ENCODE results near the gene STRADA. TPM values are rescaled to one million over a fixed set of nuclear protein-coding genes. Genes with fewer than 3 reads are reported as not detected.

Gene STRADA
- total RNA-seq, 1 donor from 2014 or later, result 23.9 TPM

DNA sequence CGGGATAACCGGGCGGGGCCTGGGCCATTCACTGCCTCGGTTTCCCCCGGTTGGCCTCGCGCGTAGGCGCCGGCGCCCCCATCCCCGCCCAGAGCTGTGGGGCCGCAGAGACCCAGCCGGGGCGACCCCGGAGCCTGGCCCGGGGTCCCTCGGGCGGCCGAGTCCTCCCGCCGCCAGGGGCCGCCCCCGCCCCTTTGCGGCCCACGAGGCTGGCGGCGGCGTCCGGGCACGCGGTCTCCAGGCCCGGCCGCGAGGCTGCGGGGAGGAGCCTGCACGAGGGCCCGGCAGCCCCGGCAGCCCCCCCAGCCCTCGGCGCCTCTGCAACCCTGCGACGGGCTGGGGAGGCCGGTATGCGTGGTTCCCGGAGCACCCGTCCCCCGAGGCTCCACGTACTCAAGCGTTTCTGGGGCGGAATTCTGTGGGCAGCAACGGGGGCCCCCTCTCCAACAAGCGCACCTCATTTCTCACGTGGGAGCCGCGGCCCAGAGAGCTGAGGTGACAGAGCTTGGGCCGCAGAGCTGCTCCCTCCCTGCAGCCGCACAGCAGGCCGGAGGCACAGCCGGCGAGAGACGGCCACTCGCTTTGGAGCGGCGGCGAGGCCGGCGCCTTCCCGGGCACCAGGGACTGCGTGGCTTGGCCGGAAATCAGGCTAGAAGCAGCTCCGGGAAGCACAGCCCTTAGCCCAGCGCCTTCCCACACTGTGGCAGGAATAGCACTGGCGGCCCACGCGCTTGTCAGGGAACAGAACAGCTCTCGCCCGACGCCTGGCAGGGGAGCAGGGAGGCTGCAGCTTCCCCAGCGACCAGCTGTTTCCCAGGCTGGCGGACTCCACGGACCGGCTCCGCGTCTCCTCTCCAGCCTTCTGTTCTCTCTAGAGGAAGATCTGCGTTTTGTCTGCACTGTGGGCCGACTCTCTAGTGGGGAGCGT, 40.8 kb downstream of the STRADA start:
- peak; percentile 61 for DNase-seq

DNA sequence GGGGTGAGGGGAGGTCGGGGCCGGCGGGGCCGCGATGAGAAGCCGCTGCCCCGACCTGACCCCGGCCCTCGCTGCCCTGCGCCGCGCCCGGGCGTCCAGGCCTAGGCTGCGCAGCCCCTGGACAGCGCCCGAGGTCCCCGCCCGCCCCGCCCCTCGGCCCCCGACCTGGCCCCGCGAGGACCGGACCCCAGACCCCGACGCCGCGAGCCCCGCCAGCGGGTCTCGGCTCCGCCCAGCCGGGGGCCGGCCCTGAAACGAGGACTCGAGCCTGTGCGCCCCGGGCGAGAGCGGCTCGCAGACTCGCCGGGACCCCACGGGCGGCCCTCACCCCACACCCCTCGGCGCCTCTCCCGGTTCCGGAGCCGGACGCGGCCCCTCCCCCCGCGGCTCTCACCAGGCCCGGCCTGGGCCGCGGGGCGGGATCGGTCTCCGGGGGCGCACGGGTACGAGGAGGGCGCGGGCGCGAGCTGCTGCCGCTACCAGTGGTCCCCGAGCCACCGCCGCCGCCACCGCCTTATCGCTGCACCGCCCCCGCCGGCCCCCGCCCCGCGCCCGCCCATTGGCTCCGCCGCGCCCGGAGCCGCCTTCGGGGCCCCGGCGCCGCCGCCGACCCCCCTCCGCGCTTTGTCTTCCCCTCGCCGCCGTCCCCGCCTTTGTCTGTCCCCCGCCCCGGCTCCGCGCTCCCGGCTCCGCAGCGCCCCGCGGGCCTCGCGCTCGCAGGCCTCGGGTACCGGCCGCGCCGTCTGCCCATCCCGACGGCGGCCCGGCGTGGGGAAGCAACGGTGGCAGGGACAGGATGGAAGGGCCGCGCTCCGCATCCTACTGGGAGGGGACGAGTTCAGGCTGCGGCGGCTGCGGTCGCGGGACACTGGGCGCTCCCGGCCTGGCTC, 41.7 kb downstream of the STRADA start, which contains the start of gene LIMD2:
TSS of gene LIMD2 (minus strand) at position 488 of the 890 bp plus-strand sequence. CDS start 827 bp downstream, outside the sequence.
- peak; percentile 66 for DNase-seq

DNA sequence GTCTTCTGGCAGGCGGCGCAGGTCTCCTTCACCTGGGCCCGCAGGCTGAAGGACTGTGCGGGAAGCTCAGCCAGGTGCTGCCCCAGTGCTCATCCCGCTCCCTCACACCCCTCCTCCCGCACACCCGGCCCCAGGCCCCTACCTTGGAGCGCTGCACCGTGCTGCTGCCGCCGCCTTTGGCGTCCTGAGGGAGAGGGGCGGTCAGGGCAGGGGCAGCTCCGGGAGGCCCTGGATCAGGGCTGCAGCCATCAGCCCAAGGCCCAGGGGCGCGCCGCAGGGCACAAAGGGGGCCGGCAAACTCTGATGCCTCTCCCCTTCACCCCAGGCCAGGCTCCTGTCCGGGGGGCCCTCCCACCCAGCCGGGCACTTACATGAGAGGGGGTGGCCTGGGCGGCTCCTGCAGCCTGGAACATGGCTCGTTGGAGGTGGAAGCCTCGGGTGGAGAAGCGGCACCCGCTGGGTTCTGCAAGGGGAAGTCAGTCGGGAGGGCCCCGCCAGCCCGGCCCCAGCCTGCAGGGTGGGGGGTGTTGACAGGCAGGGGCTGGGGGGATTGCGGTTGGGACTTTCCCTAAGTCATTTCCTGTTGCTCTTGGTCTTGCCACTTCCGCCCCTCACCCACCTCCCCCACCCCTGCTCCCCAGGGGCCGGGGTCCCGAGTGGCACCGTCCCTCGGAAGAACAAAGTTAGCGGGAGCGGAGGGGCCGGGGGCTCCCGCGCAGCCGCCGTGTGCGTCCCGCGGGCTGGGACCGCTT, 42.5 kb downstream of the STRADA start:
- DNase-seq, result peak; percentile 35

DNA sequence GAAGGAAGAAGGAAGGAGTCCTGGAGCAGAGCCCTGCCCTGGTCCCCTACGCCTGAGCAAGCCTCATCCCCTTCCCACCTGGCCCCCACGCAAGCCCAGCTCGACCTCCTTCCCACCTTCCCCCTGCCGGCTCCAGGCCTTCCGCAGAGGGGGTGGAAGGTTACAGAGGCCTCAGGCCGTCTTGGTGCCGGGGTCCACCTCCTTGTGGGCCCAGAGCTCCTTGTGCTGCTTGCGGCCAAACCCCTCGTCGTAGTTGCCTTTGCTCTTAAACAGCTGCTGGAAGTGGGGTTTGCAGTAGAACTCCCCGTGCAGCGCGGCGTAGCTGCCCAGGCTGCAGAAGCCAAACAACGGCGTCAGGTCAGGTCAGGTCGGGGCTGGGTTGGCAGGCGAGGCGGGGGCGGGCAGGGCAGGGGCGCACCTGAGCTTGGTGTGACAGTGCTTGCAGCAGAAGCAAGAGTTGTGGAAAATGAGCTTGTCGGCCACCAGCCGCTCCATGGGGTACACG, 43.2 kb downstream of the STRADA start:
- DNase-seq, result no peak

DNA sequence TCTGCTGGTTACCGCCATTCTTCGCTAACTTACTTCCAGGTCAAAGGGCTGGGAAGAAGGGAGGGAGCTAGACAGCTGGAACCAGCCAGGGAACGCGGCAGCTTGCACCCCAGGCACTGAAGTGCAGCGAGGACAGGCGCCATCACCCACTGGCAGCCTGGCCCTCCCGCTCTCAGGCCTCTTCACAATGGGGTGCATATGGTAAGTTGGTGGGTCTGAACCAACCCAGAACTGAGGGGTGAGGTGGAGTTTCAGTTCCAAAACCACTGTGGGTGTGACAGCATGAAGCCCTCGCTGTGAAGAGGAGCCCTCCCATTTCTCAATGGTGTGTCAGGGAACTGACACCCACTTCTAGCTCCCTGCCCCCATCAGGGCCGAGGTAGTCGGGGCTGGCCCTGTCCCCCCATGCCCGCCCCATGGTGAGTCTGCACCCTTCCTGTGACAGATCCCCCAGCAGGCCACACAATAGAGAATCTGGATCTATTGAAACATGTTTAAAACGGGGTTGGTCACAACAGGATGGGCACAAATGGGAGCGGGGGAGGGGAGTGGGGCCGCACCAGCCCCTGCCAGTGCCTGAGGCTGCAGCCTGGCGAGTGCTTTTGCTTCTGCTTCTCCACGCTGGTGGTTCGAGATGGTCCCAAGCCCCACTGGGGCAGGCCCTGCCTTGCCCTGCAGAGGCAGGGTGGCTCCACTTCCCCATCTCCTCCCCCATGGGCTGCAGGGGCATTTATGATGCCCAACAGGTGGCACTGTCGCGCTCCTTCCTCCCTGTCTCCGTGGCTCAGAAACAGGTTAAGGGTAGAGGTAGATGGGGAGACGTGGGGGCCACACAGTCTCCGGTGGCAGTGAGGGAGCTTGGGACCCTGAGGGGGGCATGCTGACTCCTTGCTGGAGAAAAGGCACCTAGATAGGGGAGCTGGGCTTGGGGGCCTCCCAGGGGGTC, 44.0 kb downstream of the STRADA start:
- DNase-seq, result peak; percentile 21

DNA sequence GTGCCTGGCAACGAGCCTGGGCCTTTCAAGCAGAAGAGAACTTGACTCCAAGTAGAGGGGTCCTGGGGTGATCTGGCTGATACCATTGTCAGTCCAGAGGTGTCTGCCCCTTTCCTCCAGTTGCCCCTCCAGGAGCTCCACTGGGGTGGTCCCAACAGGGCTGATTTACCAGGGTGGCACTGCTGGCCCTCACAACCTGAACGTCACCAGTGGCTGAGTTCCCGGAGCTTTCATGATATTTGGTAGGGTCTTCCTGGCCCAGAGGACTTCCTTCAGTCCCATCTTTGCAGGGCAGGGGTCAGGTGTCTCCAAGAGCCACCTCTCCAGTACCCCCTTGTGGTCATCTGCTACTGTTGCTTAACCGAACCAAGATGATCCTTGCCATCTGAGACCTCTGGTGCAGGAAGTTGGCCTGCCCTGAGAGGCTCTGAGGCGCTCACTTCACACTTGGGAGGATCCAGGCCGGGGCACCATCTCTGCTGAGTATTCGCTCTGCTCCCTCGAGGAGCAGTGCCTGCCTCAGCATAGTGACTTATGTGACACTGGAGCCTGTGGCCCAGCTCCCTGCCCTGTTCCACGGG, 45.1 kb downstream of the STRADA start:
- DNase-seq, result peak; percentile 17

DNA sequence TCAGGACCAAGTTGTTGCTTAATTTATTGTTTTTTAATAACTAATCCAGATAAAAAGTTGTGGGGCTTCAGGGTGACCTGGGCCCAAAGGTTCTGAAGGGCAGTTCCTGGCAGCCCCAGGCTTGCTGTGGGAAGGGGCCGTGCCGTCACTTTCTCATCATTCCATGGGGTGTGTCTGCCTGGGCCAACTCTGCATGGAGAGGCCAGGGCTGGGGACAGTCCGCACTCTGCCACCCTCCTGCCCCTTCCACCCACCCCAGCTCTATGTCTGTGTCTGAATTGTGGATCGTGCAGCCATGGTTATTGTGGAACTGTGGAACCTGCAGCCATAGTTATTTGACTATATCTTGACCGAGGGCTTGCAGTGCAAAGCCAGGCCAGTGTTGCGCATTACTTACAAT, 45.7 kb downstream of the STRADA start:
- no peak for DNase-seq

DNA sequence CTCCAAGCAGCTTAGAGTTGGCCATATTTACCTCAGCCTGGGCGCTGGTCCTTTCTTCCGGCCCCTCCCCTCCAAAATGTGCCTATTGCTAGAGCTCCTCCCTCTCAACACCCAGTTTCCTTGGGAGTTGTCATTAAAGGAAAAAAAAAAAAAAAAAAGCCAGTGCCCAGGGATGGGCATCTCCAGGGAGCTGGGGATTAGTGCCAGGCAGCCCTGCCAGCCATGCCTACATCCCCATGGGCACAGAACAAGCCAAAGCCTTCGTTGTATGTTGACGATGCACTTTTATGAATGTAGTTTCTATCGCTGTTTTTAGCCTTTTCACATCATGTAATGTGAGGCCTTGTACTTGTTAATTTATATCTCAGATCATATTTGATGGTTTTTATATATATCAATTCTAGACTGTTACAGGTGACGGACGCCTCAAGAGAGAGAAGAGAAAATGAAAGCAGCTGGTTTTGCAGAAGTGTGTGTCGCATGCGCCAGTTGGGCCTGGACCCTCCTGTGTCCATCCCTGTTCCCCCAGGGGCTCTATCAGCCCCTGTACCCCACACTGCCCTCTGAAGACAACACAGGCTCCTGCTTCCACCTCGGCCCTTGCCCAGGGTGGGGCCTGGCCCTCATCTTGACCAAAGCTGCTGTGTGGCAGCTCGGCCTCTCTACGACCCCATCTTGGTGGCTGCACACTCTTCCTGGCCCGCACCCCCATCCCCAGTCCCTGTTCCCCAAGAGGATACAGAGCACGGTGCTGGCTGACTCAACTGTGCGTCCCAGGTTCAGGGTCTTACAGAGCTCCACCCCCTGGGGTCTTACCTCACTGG, 46.4 kb downstream of the STRADA start:
- no peak for DNase-seq

DNA sequence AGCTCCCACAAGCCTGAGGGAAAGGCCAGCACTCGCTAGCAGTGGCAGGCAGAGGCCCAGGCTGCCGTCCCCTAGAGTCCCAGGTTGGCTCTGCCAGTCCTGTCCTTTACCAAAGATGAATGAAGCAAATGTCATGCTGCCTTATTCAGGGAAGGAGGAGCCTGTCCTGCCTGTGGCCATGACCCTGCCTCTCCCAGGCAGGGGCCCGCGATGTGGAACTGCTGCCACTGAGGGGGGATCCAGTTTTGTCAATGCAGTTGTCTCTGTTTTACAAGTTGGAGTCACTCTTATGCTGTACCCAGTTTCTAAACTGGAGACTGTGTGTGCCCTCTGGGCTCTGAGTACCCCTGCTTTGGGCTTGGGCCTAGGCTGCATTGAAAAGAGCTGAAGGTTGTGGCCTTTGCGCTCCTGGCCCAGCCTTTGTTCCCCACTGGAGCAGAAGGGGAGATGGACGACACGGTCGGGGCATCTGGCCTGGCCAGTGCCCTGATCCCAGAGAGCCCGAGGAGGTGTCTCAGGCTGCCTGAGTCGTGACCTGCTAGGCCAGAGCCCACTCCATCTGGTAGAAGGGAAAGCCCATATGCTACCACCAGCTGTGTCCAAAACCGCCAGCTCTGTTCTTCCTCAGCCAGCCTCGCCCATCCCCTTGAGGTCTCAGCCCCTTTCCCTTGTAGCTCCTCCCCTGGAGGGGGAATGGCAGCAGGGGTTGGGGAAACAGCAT, 47.2 kb downstream of the STRADA start:
- no peak for DNase-seq

DNA sequence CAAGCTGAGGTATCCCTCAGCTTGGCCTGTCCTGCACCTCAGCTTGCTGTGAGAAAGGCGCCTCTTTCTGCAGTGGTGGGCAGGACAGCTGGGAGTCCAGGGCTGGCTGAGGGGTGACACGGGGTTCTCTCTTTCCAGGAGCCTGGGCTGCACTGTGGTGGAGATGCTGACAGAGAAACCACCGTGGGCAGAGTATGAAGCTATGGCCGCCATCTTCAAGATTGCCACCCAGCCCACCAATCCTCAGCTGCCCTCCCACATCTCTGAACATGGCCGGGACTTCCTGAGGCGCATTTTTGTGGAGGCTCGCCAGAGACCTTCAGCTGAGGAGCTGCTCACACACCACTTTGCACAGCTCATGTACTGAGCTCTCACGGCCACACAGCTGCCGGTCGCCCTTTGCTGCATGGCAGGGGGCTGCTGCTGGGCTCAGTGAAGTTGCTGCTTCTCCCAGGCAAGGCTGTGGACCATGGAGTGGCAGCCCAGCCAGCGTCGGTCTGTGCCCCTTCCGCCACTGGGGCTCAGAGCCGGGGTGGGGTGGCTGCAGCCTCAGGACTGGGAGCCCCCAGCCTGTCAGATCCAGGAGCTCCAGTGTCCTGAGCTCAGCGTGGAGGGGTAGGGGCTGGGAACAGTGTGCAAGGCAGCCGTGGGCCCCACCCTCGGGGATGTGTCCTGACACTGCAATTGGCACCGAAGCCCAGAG, 48.0 kb downstream of the STRADA start:
- no peak for DNase-seq

DNA sequence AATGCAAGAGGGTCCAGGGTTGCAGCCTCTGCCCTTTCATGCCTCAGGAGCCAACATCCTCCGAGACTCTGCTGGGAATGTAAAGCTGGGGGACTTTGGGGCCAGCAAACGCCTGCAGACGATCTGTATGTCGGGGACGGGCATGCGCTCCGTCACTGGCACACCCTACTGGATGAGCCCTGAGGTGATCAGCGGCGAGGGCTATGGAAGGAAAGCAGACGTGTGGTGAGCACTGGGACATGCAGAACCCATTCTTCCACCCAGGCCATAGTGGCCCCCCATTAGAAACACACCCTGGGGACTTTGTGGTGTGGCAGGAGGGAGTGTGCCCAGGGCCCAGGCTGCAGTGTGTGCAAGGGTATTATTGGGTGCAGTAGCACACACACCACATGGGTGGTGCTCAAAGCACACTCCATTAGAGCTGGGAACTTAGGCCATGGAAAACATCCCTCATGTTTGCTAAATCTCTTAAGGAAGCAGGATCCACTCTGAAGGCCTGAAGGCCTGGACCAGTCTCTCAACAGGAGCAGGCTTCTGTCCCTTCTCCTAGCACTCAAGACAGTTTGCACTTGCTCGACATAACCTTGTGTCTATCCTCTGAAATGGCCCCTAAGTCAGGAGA, 49.3 kb downstream of the STRADA start:
- DNase-seq, result no peak

DNA sequence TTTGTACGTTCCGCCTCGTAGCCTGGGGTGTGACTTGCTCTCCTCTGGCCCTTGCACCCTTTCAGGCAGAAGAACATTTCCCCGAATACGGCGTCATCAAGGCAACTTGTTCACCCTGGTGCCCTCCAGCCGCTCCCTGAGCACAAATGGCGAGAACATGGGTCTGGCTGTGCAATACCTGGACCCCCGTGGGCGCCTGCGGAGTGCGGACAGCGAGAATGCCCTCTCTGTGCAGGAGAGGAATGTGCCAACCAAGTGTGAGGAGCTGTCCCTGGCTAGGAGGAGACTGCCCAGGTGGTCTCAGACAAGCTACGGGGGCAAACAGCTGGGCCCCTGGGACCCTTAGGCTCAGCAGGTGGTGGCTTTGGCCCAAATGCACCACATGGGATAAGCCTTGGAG, 52.1 kb downstream of the STRADA start:
- no peak for DNase-seq

DNA sequence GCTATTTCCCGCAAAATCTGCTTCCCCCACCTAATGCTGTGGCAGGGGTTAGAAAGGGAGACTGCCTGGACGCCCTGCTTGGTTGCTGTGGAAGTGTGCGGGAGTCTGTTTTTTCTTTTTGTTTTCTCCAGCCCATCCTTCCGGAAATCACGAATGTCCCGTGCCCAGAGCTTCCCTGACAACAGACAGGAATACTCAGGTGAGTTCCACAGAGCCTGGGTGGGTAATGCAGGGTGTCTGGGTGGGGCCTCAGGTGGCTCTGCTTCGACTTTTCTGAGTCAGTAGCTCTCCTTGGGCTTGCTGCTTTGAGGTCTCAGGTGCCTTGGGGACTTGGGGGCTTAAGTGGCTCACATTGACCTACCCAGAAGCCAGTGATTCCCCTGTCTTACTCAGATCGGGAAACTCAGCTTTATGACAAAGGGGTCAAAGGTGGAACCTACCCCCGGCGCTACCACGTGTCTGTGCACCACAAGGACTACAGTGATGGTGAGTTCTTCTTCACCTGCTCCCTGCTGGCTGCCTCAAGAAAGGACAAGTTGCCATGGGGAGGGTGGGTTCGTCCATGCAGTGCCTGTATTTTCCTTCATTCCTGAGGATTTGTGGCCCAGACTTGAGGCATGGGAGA, 53.1 kb downstream of the STRADA start:
- DNase-seq, result no peak

DNA sequence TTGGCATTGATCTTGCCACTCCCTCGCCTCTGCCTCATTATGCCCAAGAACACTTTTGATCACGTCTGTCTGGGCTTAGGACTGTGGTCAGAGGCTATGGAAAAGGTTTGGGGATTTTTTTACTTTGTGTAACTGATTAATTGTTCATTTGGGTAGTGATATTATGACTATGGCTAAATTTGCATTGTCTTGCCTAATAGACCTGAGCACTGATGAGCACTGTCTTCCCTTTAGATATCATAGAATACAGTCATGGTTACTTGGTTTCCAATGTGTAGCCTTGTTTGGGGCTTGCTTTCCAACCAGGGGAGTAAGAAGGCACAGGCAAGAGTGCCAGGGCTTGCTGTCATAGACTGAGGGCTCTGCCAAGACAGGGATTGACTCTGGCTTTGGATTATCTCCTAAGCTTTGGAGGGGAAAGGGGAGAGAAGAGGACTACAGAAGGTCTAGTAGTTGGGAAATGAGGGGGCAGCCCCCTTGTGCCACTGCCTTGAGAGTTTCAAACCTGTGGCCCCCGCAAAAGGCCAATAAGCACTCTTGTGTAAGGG, 55.4 kb downstream of the STRADA start:
- DNase-seq, result no peak

DNA sequence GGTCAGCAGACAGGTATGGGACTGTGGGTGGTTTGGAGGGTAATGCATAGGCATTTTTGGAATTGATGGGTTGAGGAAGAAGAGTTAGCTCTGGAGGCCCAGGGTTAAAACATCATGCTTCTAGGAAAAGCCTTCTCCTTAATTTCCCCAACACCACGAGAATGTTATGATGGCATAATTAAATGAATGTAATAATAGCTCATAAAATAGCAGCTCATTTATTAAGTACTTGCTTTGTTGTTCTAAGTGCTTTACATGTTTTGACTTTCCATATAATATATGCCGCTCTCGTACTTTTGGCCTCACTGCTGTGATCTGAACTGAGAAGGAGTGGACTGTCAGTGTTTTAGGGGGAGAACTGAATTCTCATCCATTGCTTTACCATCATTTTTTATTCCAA, 56.0 kb downstream of the STRADA start:
- no peak for DNase-seq

DNA sequence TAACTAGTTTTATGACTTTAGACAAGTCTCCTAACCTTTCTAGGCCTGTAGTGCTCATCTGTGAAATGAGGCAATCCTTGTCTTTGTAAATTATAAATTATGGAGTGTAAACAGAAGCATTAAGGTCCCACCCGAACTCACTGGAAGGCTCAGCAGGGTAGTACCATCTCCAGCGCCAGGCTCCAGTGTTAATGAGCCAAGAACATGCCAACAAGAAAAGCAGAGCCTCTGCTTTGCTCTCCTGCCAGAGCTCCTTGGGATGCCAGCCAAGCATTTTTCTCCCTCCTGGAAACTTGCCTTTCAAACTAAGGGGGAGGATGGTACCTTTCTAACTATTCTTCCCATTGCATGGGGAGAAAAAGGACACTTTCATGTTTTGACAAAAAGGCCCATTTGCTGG, 56.6 kb downstream of the STRADA start:
- no peak for DNase-seq

DNA sequence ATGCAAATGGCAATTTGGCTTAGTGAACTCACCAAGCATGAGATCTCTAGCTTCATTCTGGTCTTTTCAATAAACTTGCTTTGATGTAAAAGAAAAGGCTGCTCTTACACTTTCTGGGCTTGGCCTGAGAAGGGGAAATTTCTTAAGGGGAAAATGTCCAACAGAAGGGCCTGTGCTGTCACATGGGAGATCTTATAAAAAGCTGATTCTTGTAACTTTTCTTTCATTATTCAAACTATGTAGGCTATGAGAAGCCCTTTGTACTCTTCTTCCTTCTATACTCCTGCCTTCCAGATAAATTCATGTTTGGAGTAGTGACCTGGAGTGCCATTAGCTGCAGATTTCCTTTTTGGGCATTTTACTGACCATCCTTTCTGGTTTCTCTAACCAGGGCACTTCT, 58.6 kb downstream of the STRADA start:
- no peak for DNase-seq
